Suprapubic skin (tissue), 3 donors: ENCODE data around the gene TNNI3.

Source experiments
- EP300 ChIP-seq: sonication (generic); formaldehyde crosslinking; IDR thresholded peaks from one replicate; pipeline ENCODE4 v1.6.1; 2017; ENCODE audit warnings: antibody characterized with exemption
- TF ChIP-seq, protein P1 (sequence below), 2 donors: fragments of 200-600 bp in 1 of 2; fragments of 450-650 bp in 1 of 2; sonication (generic) in 1 of 2; IDR thresholded peaks; one replicate each; pipeline ENCODE4 v1.5.1; 2016 to 2019; ENCODE audit warnings: antibody characterized with exemption in 2 of 2, mild to moderate bottlenecking in 1 of 2, moderate library complexity in 1 of 2

DNA sequence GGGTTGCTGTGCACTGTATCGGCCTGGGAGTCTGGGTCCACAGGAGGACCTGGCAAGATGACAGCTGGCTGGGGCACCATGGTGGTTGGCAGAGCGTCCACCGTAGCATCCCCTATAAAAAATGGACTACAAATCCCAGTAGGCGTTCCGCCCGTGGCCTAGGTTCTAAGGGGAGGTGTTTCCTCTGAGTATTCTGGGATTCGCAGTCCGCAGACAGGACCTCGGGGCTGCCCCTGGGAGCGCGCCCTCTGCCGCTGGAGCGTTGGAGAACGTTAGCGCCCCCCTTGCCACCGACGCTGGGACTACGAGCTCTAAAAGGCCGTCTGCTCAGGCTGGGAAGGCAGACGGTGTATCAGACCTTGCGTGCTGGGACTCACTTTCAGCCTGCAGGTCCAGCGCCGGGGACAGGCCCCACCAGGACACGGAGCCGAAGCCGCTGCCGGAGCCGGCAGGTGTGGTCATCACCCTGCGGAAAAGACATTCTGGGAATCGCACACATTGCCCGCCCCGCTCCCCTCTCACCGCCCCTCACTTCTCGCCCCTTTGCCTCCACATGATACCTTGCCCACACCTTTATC, 8.5 kb upstream of the TNNI3 start:
- TF ChIP-seq, protein P1, sequence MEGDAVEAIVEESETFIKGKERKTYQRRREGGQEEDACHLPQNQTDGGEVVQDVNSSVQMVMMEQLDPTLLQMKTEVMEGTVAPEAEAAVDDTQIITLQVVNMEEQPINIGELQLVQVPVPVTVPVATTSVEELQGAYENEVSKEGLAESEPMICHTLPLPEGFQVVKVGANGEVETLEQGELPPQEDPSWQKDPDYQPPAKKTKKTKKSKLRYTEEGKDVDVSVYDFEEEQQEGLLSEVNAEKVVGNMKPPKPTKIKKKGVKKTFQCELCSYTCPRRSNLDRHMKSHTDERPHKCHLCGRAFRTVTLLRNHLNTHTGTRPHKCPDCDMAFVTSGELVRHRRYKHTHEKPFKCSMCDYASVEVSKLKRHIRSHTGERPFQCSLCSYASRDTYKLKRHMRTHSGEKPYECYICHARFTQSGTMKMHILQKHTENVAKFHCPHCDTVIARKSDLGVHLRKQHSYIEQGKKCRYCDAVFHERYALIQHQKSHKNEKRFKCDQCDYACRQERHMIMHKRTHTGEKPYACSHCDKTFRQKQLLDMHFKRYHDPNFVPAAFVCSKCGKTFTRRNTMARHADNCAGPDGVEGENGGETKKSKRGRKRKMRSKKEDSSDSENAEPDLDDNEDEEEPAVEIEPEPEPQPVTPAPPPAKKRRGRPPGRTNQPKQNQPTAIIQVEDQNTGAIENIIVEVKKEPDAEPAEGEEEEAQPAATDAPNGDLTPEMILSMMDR (IDR thresholded peaks at IDR 0.05) = no peak
- TF ChIP-seq EP300 = no peak
